HEK293 (cell line): ENCODE measurements around the gene RIN3.

Experiments
- CTCF ChIA-PET: fragments of 350-600 bp; formaldehyde crosslinking; extraction: SDS; loops from one replicate; lab custom pipeline; 2021; ENCODE audit warnings: antibody characterized with exemption; lab: Yijun Ruan, JAX
- POLR2A ChIA-PET: fragments of 300-600 bp; formaldehyde crosslinking; extraction: SDS; loops from one replicate; lab custom pipeline; 2020; ENCODE audit warnings: antibody characterized with exemption, inconsistent platforms; lab: Yijun Ruan, JAX
- H3K27ac ChIP-seq: fragments of 200-500 bp; sonication (Bioruptor generic); 2 replicates; pipeline ENCODE4 v1.5.1; 2014; ENCODE audit warnings: low read depth, low read length, control low read depth, inconsistent platforms; ENCODE audit errors: extremely low read depth
- H3K36me3 ChIP-seq, 2 experiments: fragments of 200-500 bp in 1 of 2; sonication (Bioruptor generic) in 1 of 2; 1 replicate in 1 of 2; 2 replicates in 1 of 2; pipeline ENCODE4 v1.5.1; 2014 to 2017; ENCODE audit warnings: inconsistent platforms in 2 of 2, low read length in 2 of 2; ENCODE audit not compliant: control insufficient read depth in 2 of 2, insufficient read depth in 1 of 2
- H3K4me1 ChIP-seq: fragments of 200-500 bp; sonication (Bioruptor generic); 2 replicates; pipeline ENCODE4 v1.5.1; 2014; ENCODE audit warnings: mild to moderate bottlenecking, low read length, inconsistent platforms; ENCODE audit not compliant: control insufficient read depth, insufficient read depth
- H3K4me3 ChIP-seq: 2 replicates; pipeline ENCODE4 v1.5.1; 2011; ENCODE audit warnings: low read depth, mild to moderate bottlenecking, control low read depth, low read length, moderate library complexity
- H3K9me3 ChIP-seq: fragments of 200-500 bp; sonication (Bioruptor generic); 2 replicates; pipeline ENCODE4 v1.5.1; 2014; ENCODE audit warnings: low read depth, low read length, inconsistent platforms; ENCODE audit not compliant: control insufficient read depth, insufficient read depth
- EGR2 ChIP-seq: fragments of 450-650 bp; formaldehyde crosslinking; IDR thresholded peaks from 2 replicates; pipeline ENCODE4 v1.5.1; 2016; ENCODE audit warnings: low read depth, missing biosample characterization, missing genetic modification characterization
- GLIS1 ChIP-seq: fragments of 450-650 bp; formaldehyde crosslinking; IDR thresholded peaks from 2 replicates; pipeline ENCODE4 v1.5.1; 2016; ENCODE audit warnings: missing biosample characterization, missing genetic modification characterization
- HOXA7 ChIP-seq: sonication (generic); formaldehyde crosslinking; IDR thresholded peaks from 2 replicates; pipeline ENCODE4 v1.8.1; 2022; ENCODE audit warnings: missing genetic modification reagents, borderline replicate concordance
- MEIS1 ChIP-seq: sonication (generic); formaldehyde crosslinking; IDR thresholded peaks from 2 replicates; pipeline ENCODE4 v1.8.1; 2022; ENCODE audit warnings: missing genetic modification reagents, mild to moderate bottlenecking, borderline replicate concordance
- SCRT1 ChIP-seq: fragments of 450-650 bp; formaldehyde crosslinking; IDR thresholded peaks from 2 replicates; pipeline ENCODE4 v1.5.1; 2016; ENCODE audit warnings: missing biosample characterization, missing genetic modification characterization, borderline replicate concordance
- SCRT2 ChIP-seq: fragments of 450-650 bp; formaldehyde crosslinking; IDR thresholded peaks from 2 replicates; pipeline ENCODE4 v1.5.1; 2016; ENCODE audit warnings: missing biosample characterization, missing genetic modification characterization
- TRIM28 ChIP-seq: IDR thresholded peaks from 2 replicates; pipeline ENCODE4 v1.6.1; 2011; ENCODE audit warnings: low read length, control low read depth, borderline replicate concordance
- ZBTB20 ChIP-seq: fragments of 450-650 bp; formaldehyde crosslinking; IDR thresholded peaks from 2 replicates; pipeline ENCODE4 v1.5.1; 2016; ENCODE audit warnings: missing biosample characterization, missing genetic modification characterization
- ZBTB48 ChIP-seq: fragments of 450-650 bp; formaldehyde crosslinking; IDR thresholded peaks from 2 replicates; pipeline ENCODE4 v1.5.1; 2016; ENCODE audit warnings: missing biosample characterization, missing genetic modification characterization
- ZNF157 ChIP-seq: fragments of 450-650 bp; formaldehyde crosslinking; IDR thresholded peaks from 2 replicates; pipeline ENCODE4 v1.5.1; 2016; ENCODE audit warnings: missing biosample characterization, missing genetic modification characterization
- ZNF223 ChIP-seq: fragments of 450-650 bp; formaldehyde crosslinking; IDR thresholded peaks from 2 replicates; pipeline ENCODE4 v1.5.1; 2016; ENCODE audit warnings: missing biosample characterization, missing genetic modification characterization
- ZNF24 ChIP-seq: fragments of 450-650 bp; formaldehyde crosslinking; IDR thresholded peaks from 2 replicates; pipeline ENCODE4 v1.5.1; 2016; ENCODE audit warnings: missing biosample characterization, missing genetic modification characterization
- ZNF341 ChIP-seq: fragments of 450-650 bp; formaldehyde crosslinking; IDR thresholded peaks from 2 replicates; pipeline ENCODE4; 2016; ENCODE audit warnings: low read depth, missing biosample characterization, missing genetic modification characterization
- ZNF366 ChIP-seq: fragments of 450-650 bp; formaldehyde crosslinking; conservative IDR thresholded peaks from 2 replicates; pipeline ENCODE4 v1.5.1; 2016; ENCODE audit warnings: missing biosample characterization, missing genetic modification characterization
- ZNF423 ChIP-seq: fragments of 450-650 bp; formaldehyde crosslinking; IDR thresholded peaks from 2 replicates; pipeline ENCODE4 v1.5.1; 2016; ENCODE audit warnings: missing biosample characterization, missing genetic modification characterization
- ZNF433 ChIP-seq: fragments of 450-650 bp; formaldehyde crosslinking; IDR thresholded peaks from 2 replicates; pipeline ENCODE4 v1.5.1; 2016; ENCODE audit warnings: missing biosample characterization, missing genetic modification characterization, low read depth
- ZNF544 ChIP-seq: fragments of 450-650 bp; formaldehyde crosslinking; IDR thresholded peaks from 2 replicates; pipeline ENCODE4 v1.5.0; 2017; ENCODE audit warnings: missing biosample characterization, missing genetic modification characterization
- ZNF555 ChIP-seq: fragments of 450-650 bp; formaldehyde crosslinking; conservative IDR thresholded peaks from 2 replicates; pipeline ENCODE4 v1.5.1; 2017; ENCODE audit warnings: missing biosample characterization, mild to moderate bottlenecking, missing genetic modification characterization, inconsistent platforms
- ZNF561 ChIP-seq: fragments of 450-650 bp; IDR thresholded peaks from 2 replicates; pipeline ENCODE4 v1.5.1; 2018; ENCODE audit warnings: missing biosample characterization, missing genetic modification characterization, borderline replicate concordance
- ZNF629 ChIP-seq: fragments of 450-650 bp; formaldehyde crosslinking; IDR thresholded peaks from 2 replicates; pipeline ENCODE4 v1.5.1; 2017; ENCODE audit warnings: missing biosample characterization, missing genetic modification characterization
- ZNF76 ChIP-seq: fragments of 450-650 bp; formaldehyde crosslinking; IDR thresholded peaks from 2 replicates; pipeline ENCODE4; 2016; ENCODE audit warnings: low read depth, missing biosample characterization, missing genetic modification characterization, borderline replicate concordance
- ZNF768 ChIP-seq: fragments of 450-650 bp; formaldehyde crosslinking; IDR thresholded peaks from 2 replicates; pipeline ENCODE4 v1.5.1; 2018; ENCODE audit warnings: missing biosample characterization, mild to moderate bottlenecking, missing genetic modification characterization
- ZNF791 ChIP-seq: fragments of 450-650 bp; formaldehyde crosslinking; IDR thresholded peaks from 2 replicates; pipeline ENCODE4 v1.5.1; 2016; ENCODE audit warnings: missing biosample characterization, missing genetic modification characterization
- ZNF830 ChIP-seq: fragments of 450-650 bp; IDR thresholded peaks from 2 replicates; pipeline ENCODE4 v1.5.0; 2018; ENCODE audit warnings: missing biosample characterization, missing genetic modification characterization, low read depth, mild to moderate bottlenecking, moderate library complexity
- TF ChIP-seq, protein P1 (sequence below): fragments of 450-650 bp; formaldehyde crosslinking; IDR thresholded peaks from 2 replicates; pipeline ENCODE4 v1.5.1; 2016; ENCODE audit warnings: missing biosample characterization, missing genetic modification characterization
- TF ChIP-seq, protein P2 (sequence below): fragments of 450-650 bp; formaldehyde crosslinking; IDR thresholded peaks from 2 replicates; pipeline ENCODE4 v1.5.1; 2016; ENCODE audit warnings: missing biosample characterization, missing genetic modification characterization
- TF ChIP-seq, protein P3 (sequence below): fragments of 450-650 bp; formaldehyde crosslinking; IDR thresholded peaks from 2 replicates; pipeline ENCODE4 v1.5.1; 2017; ENCODE audit warnings: missing biosample characterization, missing genetic modification characterization

RIN3 gene

DNA sequence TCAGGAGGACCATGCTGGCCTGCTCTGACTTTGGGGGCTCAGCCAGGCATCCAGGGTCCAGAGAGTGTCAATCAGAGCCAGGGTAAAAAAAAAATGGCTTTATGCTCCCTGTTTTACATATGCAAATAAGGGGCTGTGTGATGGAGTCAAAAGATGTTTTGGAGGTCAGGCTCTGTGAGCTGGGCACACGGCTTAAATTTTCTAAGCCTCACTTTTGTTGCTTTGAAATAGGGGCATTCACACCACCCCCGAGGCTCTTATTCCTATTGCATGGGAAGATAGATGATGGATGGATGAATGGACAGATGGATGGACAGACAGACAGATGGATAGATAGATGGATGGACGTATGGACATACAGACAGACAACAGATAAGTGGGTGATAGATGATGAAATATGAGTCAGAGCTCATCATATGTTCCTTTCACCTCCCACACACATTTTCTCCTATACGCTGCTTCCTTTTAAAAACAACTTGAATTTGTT is 42.7 kb downstream of the RIN3 start:
- Histone ChIP-seq H3K27ac (no peak overlapping the region), H3K4me1 (no peaks in the 10 kb centered on the region), H3K9me3 (no peaks in the 10 kb centered on the region), H3K4me3 (no peak overlapping the region), H3K36me3 (no peaks in the 10 kb centered on the region)
- POLR2A ChIA-PET: no interaction called here
- 0 out of 2 replicates have a peak, but pooled peaks have one; percentile 36 for TF ChIP-seq ZNF366 (tag by site-specific recombination)
- TF ChIP-seq HOXA7 (CRISPR knock-in tag): no peak
- TF ChIP-seq ZNF76 (tag by site-specific recombination): no peak
- CTCF ChIA-PET: interaction anchor here (0.7 kb wide), 1 partner anchor 75 kb away, joined by 3 read pairs; no protein-coding TSS in a partner anchor

DNA sequence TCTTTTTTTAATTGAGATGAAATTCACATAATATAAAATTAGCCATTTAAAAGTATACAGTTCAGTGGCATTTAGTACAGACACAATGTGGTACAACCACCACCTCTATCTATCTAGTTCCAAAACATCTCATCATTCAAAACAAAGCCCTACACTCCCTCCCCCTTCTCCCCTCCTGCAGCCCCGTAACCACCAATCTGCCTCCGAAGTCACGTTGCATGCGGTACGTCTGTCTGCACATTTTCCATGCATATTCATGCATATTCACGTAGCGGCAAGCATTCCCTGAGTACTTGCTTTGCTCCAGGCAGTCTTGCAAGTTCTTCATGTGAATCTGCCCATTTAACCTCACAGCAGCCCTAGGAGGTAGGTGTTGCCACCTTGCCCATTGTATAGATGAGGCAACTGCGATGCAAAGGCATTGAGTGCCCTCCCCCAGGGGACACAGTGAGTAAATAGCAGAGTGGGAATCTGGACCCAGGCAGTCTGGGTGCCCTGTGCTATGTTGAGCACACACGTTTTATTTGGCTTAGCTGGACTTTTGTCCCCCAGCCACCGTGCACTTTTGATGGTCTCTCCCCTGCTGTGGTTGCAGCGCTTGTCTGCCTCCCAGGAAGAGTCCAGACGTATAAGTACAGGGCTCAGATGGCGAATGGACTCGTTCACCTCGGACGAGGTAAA is 43.4 kb downstream of the RIN3 start:
- POLR2A ChIA-PET: no interaction called here
- H3K36me3 ChIP-seq: no peaks in the 10 kb centered on the region
- CTCF ChIA-PET: interaction anchor here (0.7 kb wide), 1 partner anchor 76 kb away, joined by 3 read pairs; no protein-coding TSS in a partner anchor
- H3K27ac ChIP-seq: no peak overlapping the region
- H3K4me3 ChIP-seq: no peak overlapping the region
- TF ChIP-seq ZNF24 (tag by site-specific recombination) (no peak), ZNF223 (tag by site-specific recombination) (no peak), ZNF423 (tag by site-specific recombination) (no peak), TRIM28 (no peak), ZNF341 (tag by site-specific recombination) (no peak), SCRT1 (tag by site-specific recombination) (no peak), ZNF555 (no peak)
- TF ChIP-seq, protein P1, sequence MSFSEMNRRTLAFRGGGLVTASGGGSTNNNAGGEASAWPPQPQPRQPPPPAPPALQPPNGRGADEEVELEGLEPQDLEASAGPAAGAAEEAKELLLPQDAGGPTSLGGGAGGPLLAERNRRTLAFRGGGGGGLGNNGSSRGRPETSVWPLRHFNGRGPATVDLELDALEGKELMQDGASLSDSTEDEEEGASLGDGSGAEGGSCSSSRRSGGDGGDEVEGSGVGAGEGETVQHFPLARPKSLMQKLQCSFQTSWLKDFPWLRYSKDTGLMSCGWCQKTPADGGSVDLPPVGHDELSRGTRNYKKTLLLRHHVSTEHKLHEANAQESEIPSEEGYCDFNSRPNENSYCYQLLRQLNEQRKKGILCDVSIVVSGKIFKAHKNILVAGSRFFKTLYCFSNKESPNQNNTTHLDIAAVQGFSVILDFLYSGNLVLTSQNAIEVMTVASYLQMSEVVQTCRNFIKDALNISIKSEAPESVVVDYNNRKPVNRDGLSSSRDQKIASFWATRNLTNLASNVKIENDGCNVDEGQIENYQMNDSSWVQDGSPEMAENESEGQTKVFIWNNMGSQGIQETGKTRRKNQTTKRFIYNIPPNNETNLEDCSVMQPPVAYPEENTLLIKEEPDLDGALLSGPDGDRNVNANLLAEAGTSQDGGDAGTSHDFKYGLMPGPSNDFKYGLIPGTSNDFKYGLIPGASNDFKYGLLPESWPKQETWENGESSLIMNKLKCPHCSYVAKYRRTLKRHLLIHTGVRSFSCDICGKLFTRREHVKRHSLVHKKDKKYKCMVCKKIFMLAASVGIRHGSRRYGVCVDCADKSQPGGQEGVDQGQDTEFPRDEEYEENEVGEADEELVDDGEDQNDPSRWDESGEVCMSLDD: no peak
- TF ChIP-seq, protein P2, sequence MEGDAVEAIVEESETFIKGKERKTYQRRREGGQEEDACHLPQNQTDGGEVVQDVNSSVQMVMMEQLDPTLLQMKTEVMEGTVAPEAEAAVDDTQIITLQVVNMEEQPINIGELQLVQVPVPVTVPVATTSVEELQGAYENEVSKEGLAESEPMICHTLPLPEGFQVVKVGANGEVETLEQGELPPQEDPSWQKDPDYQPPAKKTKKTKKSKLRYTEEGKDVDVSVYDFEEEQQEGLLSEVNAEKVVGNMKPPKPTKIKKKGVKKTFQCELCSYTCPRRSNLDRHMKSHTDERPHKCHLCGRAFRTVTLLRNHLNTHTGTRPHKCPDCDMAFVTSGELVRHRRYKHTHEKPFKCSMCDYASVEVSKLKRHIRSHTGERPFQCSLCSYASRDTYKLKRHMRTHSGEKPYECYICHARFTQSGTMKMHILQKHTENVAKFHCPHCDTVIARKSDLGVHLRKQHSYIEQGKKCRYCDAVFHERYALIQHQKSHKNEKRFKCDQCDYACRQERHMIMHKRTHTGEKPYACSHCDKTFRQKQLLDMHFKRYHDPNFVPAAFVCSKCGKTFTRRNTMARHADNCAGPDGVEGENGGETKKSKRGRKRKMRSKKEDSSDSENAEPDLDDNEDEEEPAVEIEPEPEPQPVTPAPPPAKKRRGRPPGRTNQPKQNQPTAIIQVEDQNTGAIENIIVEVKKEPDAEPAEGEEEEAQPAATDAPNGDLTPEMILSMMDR (tag by site-specific recombination): no peak
- H3K4me1 ChIP-seq: no peaks in the 10 kb centered on the region
- no peaks in the 10 kb centered on the region for H3K9me3 ChIP-seq

DNA sequence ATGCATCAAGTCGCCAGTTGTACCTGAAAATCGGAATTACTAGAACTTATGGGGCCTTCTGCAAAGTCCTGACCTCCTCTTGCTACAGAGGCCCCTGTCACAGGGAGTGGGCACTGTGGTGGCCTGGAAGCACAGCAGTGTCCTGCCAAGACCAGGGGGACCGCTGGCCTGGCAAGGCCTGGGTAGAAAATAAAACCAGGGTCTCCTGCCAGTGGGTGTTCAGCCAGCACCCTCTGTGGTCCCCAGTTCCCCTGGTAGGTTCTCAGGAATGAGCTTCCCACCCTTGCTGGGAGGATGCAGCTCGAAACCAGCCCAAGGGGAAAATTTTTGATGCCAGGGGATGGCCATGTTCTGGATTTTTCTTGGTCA is 43.9 kb downstream of the RIN3 start:
- POLR2A ChIA-PET: no interaction called here
- Histone ChIP-seq H3K27ac (no peak overlapping the region), H3K4me3 (no peak overlapping the region)
- TF ChIP-seq ZBTB20 (tag by site-specific recombination): no peak
- no peak for TF ChIP-seq SCRT2
- no peak for TF ChIP-seq MEIS1 (CRISPR knock-in tag)
- no peak for TF ChIP-seq ZNF791 (tag by site-specific recombination)
- TF ChIP-seq ZNF629 (tag by site-specific recombination): no peak
- TF ChIP-seq ZNF157 (tag by site-specific recombination): no peak
- no peak for TF ChIP-seq GLIS1 (tag by site-specific recombination)
- no peak for TF ChIP-seq EGR2 (tag by site-specific recombination)
- no peak for TF ChIP-seq ZNF341 (tag by site-specific recombination)
- TF ChIP-seq ZNF561 (tag by site-specific recombination): no peak
- TF ChIP-seq, protein P3, sequence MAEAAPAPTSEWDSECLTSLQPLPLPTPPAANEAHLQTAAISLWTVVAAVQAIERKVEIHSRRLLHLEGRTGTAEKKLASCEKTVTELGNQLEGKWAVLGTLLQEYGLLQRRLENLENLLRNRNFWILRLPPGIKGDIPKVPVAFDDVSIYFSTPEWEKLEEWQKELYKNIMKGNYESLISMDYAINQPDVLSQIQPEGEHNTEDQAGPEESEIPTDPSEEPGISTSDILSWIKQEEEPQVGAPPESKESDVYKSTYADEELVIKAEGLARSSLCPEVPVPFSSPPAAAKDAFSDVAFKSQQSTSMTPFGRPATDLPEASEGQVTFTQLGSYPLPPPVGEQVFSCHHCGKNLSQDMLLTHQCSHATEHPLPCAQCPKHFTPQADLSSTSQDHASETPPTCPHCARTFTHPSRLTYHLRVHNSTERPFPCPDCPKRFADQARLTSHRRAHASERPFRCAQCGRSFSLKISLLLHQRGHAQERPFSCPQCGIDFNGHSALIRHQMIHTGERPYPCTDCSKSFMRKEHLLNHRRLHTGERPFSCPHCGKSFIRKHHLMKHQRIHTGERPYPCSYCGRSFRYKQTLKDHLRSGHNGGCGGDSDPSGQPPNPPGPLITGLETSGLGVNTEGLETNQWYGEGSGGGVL (tag by site-specific recombination): no peak
- no peak for TF ChIP-seq ZNF544 (tag by site-specific recombination)
- no peak for TF ChIP-seq ZBTB48 (tag by site-specific recombination)
- TF ChIP-seq ZNF768 (tag by site-specific recombination): no peak
- no peak for TF ChIP-seq ZNF830 (tag by site-specific recombination)
- TF ChIP-seq ZNF433 (tag by site-specific recombination): no peak

More for the DNA sequence above, 43.9 kb downstream of the RIN3 start:
- CTCF ChIA-PET: no interaction called here
- Histone ChIP-seq H3K4me1 (no peaks in the 10 kb centered on the region), H3K36me3 (no peaks in the 10 kb centered on the region), H3K9me3 (no peaks in the 10 kb centered on the region)
